Kidney (tissue), 14 donors: Measurements from ENCODE around the gene GZMB. TPM values are rescaled to one million over a fixed set of nuclear protein-coding genes. Genes with fewer than 3 reads are reported as not detected.

ENCODE experiments used
- DNase-seq, 5 donors: peaks; one replicate each; pipeline ENCODE4 v3.0.0-alpha.2; 2013 to 2020
- FAIRE-seq: peaks from 2 replicates; lab custom pipeline; 2012; peaks lifted over from hg19 to GRCh38; lab: Jason Lieb, UNC
- H3K27ac ChIP-seq, 2 donors: one replicate each; pipeline ENCODE4 v1.7.0; 2013; ENCODE audit warnings: low read depth in 2 of 2, low read length in 2 of 2, inconsistent platforms in 1 of 2
- H3K27me3 ChIP-seq: one replicate; pipeline ENCODE4 v1.7.1; 2013; ENCODE audit warnings: low read length, inconsistent platforms; ENCODE audit not compliant: control insufficient read depth, insufficient read depth
- H3K36me3 ChIP-seq, 3 donors: one replicate each; pipeline versions ENCODE4 v1.7.0 to v1.7.1; 2013; ENCODE audit warnings: low read length in 3 of 3, control low read depth in 1 of 3, inconsistent platforms in 1 of 3; ENCODE audit not compliant: insufficient read depth in 3 of 3, control insufficient read depth in 2 of 3
- H3K4me1 ChIP-seq, 3 donors: one replicate each; pipeline versions ENCODE4 v1.7.0 to v1.7.1; 2013; ENCODE audit warnings: low read length in 3 of 3, inconsistent platforms in 1 of 3, low read depth in 1 of 3; ENCODE audit not compliant: control insufficient read depth in 2 of 3, insufficient read depth in 2 of 3
- H3K4me3 ChIP-seq, 3 donors: one replicate each; pipeline versions ENCODE4 v1.7.0 to v1.8.1; 2013; ENCODE audit warnings: low read length in 3 of 3, control low read depth in 1 of 3, inconsistent platforms in 1 of 3
- H3K9ac ChIP-seq, 3 donors: one replicate each; pipeline versions ENCODE4 v1.7.0 to v1.7.1; 2013; ENCODE audit warnings: low read length in 3 of 3, control low read depth in 1 of 3, inconsistent platforms in 1 of 3
- H3K9me3 ChIP-seq, 3 donors: one replicate each; pipeline versions ENCODE4 v1.7.0 to v1.7.1; 2013; ENCODE audit warnings: low read length in 3 of 3, control low read depth in 1 of 3, inconsistent platforms in 1 of 3; ENCODE audit not compliant: control insufficient read depth in 2 of 3, insufficient read depth in 1 of 3
- CTCF ChIP-seq: IDR thresholded peaks from 3 replicates; pipeline ENCODE4 v1.5.1; 2012; ENCODE audit warnings: mild to moderate bottlenecking, moderate library complexity, borderline replicate concordance; ENCODE audit not compliant: insufficient read depth; ENCODE audit errors: extremely low read depth
- intact Hi-C: fragments of 100-400 bp; cut with DNase I; formaldehyde crosslinking; loops from one replicate; pipeline ENCODE4 v1.11.1; 2022
- polyA plus RNA-seq: library from polyadenylated mRNA; stranded (reverse); fragments of 350-450 nt; fragmentation: Illumina TruSeq; extraction: RNeasy Lipid Tissue Mini Kit (QIAGEN cat#74804); gene quantifications from one replicate; pipeline ENCODE4 v1.2.3, GENCODE V29; 2014; ENCODE audit warnings: low read depth, low replicate concordance; ENCODE audit not compliant: insufficient read depth
- total RNA-seq: library from RNA; stranded (reverse); fragmentation: NEBNext Ultra II Directional; extraction: Animal tissue kit (Norgen Biotek cat#: 25700); gene quantifications from one replicate; pipeline ENCODE4 v1.2.1, GENCODE V29; 2021
- donor health status: control.
- donor health status: control.
- donor health status: control.
- donor health status: control.
- donor health status: control.
- donor health status: DM: yes; HTN: yes; CAD: no.
- donor health status: Normal renal cell carcinoma (clear cell type).

The GZMB gene
- total and polyA plus RNA-seq, 2 donors from 2014 or later = 0.86 to 1.6 TPM

- Histone ChIP-seq H3K27me3 (no peaks in the 10 kb centered on the region), H3K27ac (no peak overlapping the region), H3K9ac (no peak overlapping the region), H3K4me1 (no peaks in the 10 kb centered on the region), H3K36me3 (no peaks in the 10 kb centered on the region), H3K4me3 (no peak overlapping the region), H3K9me3 (no peaks in the 10 kb centered on the region)
- no peak for TF ChIP-seq CTCF
- intact Hi-C loops = no loop called here
- DNase-seq (no peak), FAIRE-seq (no peak)
Observed at GRCh38 chr14:24639270-24639669, 5.3 kb upstream of the GZMB start.

- Histone ChIP-seq H3K36me3 (no peaks in the 10 kb centered on the region), H3K4me3 (no peak overlapping the region), H3K27ac (no peak overlapping the region), H3K9ac (no peak overlapping the region), H3K4me1 (peaks cover 0 to 2% (median 0%) of the 10 kb centered on the region in 3 donors), H3K27me3 (no peaks in the 10 kb centered on the region), H3K9me3 (no peaks in the 10 kb centered on the region)
- no peak for TF ChIP-seq CTCF
- intact Hi-C loops = no loop called here
- FAIRE-seq = no peak
- no peak for DNase-seq
Observed at GRCh38 chr14:24633353-24633752, 637 bp downstream of the GZMB start.

GRCh38 chr14:24632761-24633160, 1.2 kb downstream of the GZMB start:
- Histone ChIP-seq H3K27me3 (no peaks in the 10 kb centered on the region), H3K9me3 (no peaks in the 10 kb centered on the region), H3K36me3 (no peaks in the 10 kb centered on the region), H3K9ac (no peak overlapping the region), H3K27ac (no peak overlapping the region), H3K4me1 (peaks cover 0 to 2% (median 0%) of the 10 kb centered on the region in 3 donors), H3K4me3 (no peak overlapping the region)
- TF ChIP-seq CTCF = no peak
- no peak for DNase-seq
- FAIRE-seq = no peak
- intact Hi-C loops = no loop called here

- no peaks in the 10 kb centered on the region for H3K27me3 ChIP-seq
- TF ChIP-seq CTCF = no peak
- H3K36me3 ChIP-seq = no peaks in the 10 kb centered on the region
- FAIRE-seq = no peak
- no peak for DNase-seq
- H3K4me1 ChIP-seq = peaks cover 0 to 2% (median 0%) of the 10 kb centered on the region in 3 donors
- no peak overlapping the region for H3K27ac ChIP-seq
- no peak overlapping the region for H3K4me3 ChIP-seq
- no peak overlapping the region for H3K9ac ChIP-seq
- no peaks in the 10 kb centered on the region for H3K9me3 ChIP-seq
- intact Hi-C loops = no loop called here
Observed at GRCh38 chr14:24632336-24632735, 1.7 kb downstream of the GZMB start.
